Measurements from ENCODE around the gene SCFD2. TPM values are rescaled to one million over a fixed set of nuclear protein-coding genes. Genes with fewer than 3 reads are reported as not detected.

Gene SCFD2
- total and polyA plus RNA-seq, 2 of the 8 experiments (the other 6 are each of a cell fraction or from before 2014, with no cell fraction given): 6.2 to 10.2 TPM

DNA sequence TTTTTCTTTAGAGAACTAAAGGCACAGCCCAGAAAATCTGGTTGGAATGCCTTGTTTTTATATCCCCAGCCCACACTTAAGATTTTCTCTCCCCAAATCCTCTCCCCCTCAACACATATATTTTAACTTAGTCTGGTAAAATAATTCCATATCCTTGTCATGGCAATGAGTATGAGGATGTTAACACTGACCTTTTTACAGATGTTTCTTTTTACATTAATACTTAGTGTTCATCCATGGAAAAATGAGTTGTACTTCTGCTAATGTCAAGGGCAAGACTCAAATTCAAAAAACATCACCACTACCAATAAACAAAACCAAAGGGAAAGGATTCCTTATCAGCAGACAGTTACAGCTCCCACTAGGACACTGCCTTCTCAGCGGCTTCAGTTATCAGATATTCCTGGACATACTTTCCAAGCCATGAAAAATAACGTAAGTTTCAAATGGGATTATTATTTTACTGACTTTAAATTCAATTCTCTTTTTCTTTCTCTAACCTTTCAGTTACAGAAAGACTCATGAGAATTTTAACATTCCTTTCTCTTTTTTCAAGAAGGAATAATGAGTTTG, 420.4 kb downstream of the SCFD2 start:
- no peak overlapping the region for H2AFZ ChIP-seq (ENCODE audit: low read length)
- ChIA-PET POLR2A (ENCODE audit: partially characterized antibody) (interaction anchor here (0.6 kb wide), 1 partner anchor 112 kb away, joined by 3 read pairs; no protein-coding TSS in a partner anchor), CTCF (ENCODE audit: partially characterized antibody) (interaction anchor here (1.3 to 1.9 kb wide), 2 partner anchors 12 to 34 kb away, joined by 3 to 4 read pairs; no protein-coding TSS in a partner anchor)
- H3K79me2 ChIP-seq (ENCODE audit: control insufficient read depth in 1 of 2, insufficient read depth in 2 of 2, low read length in 2 of 2): no peaks in the 10 kb centered on the region
- H2BK12ac ChIP-seq (ENCODE audit: low read depth, low read length): no peak overlapping the region
- no peak overlapping the region for H3K14ac ChIP-seq (ENCODE audit: insufficient read length)
- H4K5ac ChIP-seq (ENCODE audit: insufficient read length, low read depth, low read length): no peak overlapping the region
- H2AK5ac ChIP-seq (ENCODE audit: low read depth, low read length): no peak overlapping the region
- no peaks in the 10 kb centered on the region for H3K79me1 ChIP-seq (ENCODE audit: low read depth, low read length)
- H3K23me2 ChIP-seq (ENCODE audit: low read depth, low read length): no peaks in the 10 kb centered on the region
- H3K27me3 ChIP-seq (replicated peaks in 1 of 4; ENCODE audit: control insufficient read depth in 3 of 4, extremely low read depth in 1 of 4, insufficient read depth in 3 of 4, low read length in 3 of 4): no peaks in the 10 kb centered on the region
- H2BK5ac ChIP-seq (ENCODE audit: low read depth, low read length): no peak overlapping the region
- H3K56ac ChIP-seq (replicated peaks; ENCODE audit: insufficient read length, low read depth, low read length): no peak overlapping the region
- no peak overlapping the region for H4K8ac ChIP-seq (ENCODE audit: extremely low read depth, insufficient read depth, low read length)
- H2BK120ac ChIP-seq (replicated peaks; ENCODE audit: low read depth, low read length): no peak overlapping the region
- no peak overlapping the region for H3K4ac ChIP-seq (replicated peaks; ENCODE audit: insufficient read length, low read depth, low read length)
- no peak overlapping the region for H3K4me2 ChIP-seq (ENCODE audit: insufficient read depth in 1 of 2, low read depth in 2 of 2, low read length in 2 of 2)
- H3K36me3 ChIP-seq (ENCODE audit: control insufficient read depth in 2 of 4, insufficient read depth in 4 of 4, low read length in 3 of 4): no peaks in the 10 kb centered on the region
- no peak overlapping the region for H3K4me3 ChIP-seq (ENCODE audit: extremely low read depth in 1 of 4, insufficient read depth in 2 of 4, low read depth in 3 of 4, low read length in 4 of 4)
- H4K20me1 ChIP-seq (replicated peaks in 1 of 2; ENCODE audit: control insufficient read depth in 1 of 2, insufficient read depth in 2 of 2, low read length in 2 of 2): no peaks in the 10 kb centered on the region
- no peak overlapping the region for H2BK15ac ChIP-seq (ENCODE audit: low read length)
- no peak overlapping the region for H3K18ac ChIP-seq (ENCODE audit: extremely low read depth, low read length)
- H3K27ac ChIP-seq (ENCODE audit: low read depth, low read length): no peak overlapping the region
- H3K23ac ChIP-seq (ENCODE audit: insufficient read length): no peak overlapping the region
- DNase-seq (ENCODE audit: low read depth in 1 of 2, low spot score in 2 of 2): no peak
- WGBS, 2 experiments (ENCODE audit: extremely low coverage in 1 of 2, insufficient coverage in 1 of 2, insufficient read length in 1 of 2, insufficient replicate concordance in 2 of 2, low coverage in 1 of 2, low lambda C conversion rate in 2 of 2, missing lambda C conversion rate in 1 of 2): 92% methylated on average over 2 of the region's 2 CpGs; no CpG with 5 or more reads in 1 of the 2 experiments
- no peak overlapping the region for H3K9ac ChIP-seq (replicated peaks in 1 of 4; ENCODE audit: extremely low read depth in 1 of 4, low read depth in 3 of 4, low read length in 3 of 4)
- no peak overlapping the region for H4K91ac ChIP-seq (replicated peaks; ENCODE audit: insufficient read length, low read length)
- H3K9me3 ChIP-seq (ENCODE audit: insufficient read depth in 2 of 2, low read depth in 1 of 2, low read length in 1 of 2): no peaks in the 10 kb centered on the region
- no peak for FAIRE-seq
- H2BK20ac ChIP-seq (ENCODE audit: low read length): no peak overlapping the region
- peaks cover 0 to 6% (median under 1%) of the 10 kb centered on the region in 4 experiments; a peak in 2 of 7 replicates for H3K4me1 ChIP-seq (replicated peaks in 1 of 4; ENCODE audit: control insufficient read depth in 3 of 4, insufficient read depth in 4 of 4, low read length in 3 of 4)
- no peak for TF ChIP-seq EGR1 (IDR thresholded peaks at IDR 0.05; ENCODE audit: borderline replicate concordance, low read depth, low read length)
- no peak for TF ChIP-seq SP1 (IDR thresholded peaks at IDR 0.05; ENCODE audit: low read depth, low read length)
- TF ChIP-seq POLR2A (IDR thresholded peaks at IDR 0.05; ENCODE audit: control extremely low read depth in 1 of 2, low read depth in 2 of 2, low read length in 2 of 2): no peak
- TF ChIP-seq CTCF (IDR thresholded peaks at IDR 0.05; ENCODE audit: control extremely low read depth in 1 of 3, insufficient read depth in 1 of 3, low read depth in 1 of 3, low read length in 3 of 3): no peak
- TF ChIP-seq ATF3 (IDR thresholded peaks at IDR 0.05; ENCODE audit: insufficient read depth, low read depth, low read length): no peak
- TF ChIP-seq PHF8 (conservative IDR thresholded peaks at IDR 0.05; ENCODE audit: low read depth, low read length): no peak
- TF ChIP-seq RXRA (IDR thresholded peaks at IDR 0.05; ENCODE audit: insufficient read depth, low read depth, low read length): no peak
- TF ChIP-seq MAFK (IDR thresholded peaks at IDR 0.05; ENCODE audit: low read depth, low read length): no peak
- no peak for TF ChIP-seq SIRT6 (IDR thresholded peaks at IDR 0.05; ENCODE audit: low read length)
- TF ChIP-seq JUND (IDR thresholded peaks at IDR 0.05; ENCODE audit: low read length): no peak
- TF ChIP-seq TAF1 (IDR thresholded peaks at IDR 0.05; ENCODE audit: low read depth, low read length): no peak

Measured in H1 (cell line).